ENCODE data around the gene FGGY.
"Not testable (repeated sequence)": the region's sequence is repeated elsewhere in the genome, so short reads cannot be mapped to it uniquely, and the experiment has no call there.

Gene FGGY

GRCh38 chr1:59521456-59521855 lies 224.6 kb downstream of the FGGY start:
- DNase-seq, result no peak

- DNase-seq, result no peak
Measured at GRCh38 chr1:59522925-59523505, 226.1 kb downstream of the FGGY start.

GRCh38 chr1:59523745-59524450 lies 227.0 kb downstream of the FGGY start:
- DNase-seq, result no peak

- DNase-seq, result no peak
Measured at GRCh38 chr1:59526240-59526639, 229.3 kb downstream of the FGGY start.

- no peak for DNase-seq
Measured at GRCh38 chr1:59528471-59528870, 231.6 kb downstream of the FGGY start.

GRCh38 chr1:59528900-59529299 lies 232.0 kb downstream of the FGGY start:
- no peak for DNase-seq

- no peak for DNase-seq
Measured at GRCh38 chr1:59530119-59530518, 233.2 kb downstream of the FGGY start.

GRCh38 chr1:59532102-59532501 lies 235.2 kb downstream of the FGGY start:
- no peak for DNase-seq

- not testable (repeated sequence) for DNase-seq
Measured at GRCh38 chr1:59538476-59538875, 241.6 kb downstream of the FGGY start.

GRCh38 chr1:59539961-59540681 lies 243.2 kb downstream of the FGGY start:
- no peak for DNase-seq

- DNase-seq, result no peak
Measured at GRCh38 chr1:59541161-59541560, 244.3 kb downstream of the FGGY start.

- DNase-seq, result no peak
Measured at GRCh38 chr1:59541891-59542290, 245.0 kb downstream of the FGGY start.

GRCh38 chr1:59543211-59543668 lies 246.3 kb downstream of the FGGY start:
- no peak for DNase-seq

- no peak for DNase-seq
Measured at GRCh38 chr1:59544615-59545293, 247.9 kb downstream of the FGGY start.

GRCh38 chr1:59545830-59546229 lies 248.9 kb downstream of the FGGY start:
- no peak for DNase-seq

- no peak for DNase-seq
Measured at GRCh38 chr1:59549066-59549837, 252.4 kb downstream of the FGGY start.

- DNase-seq, result no peak
Measured at GRCh38 chr1:59549903-59550302, 253.0 kb downstream of the FGGY start.

- DNase-seq, result no peak
Measured at GRCh38 chr1:59552007-59552406, 255.1 kb downstream of the FGGY start.

GRCh38 chr1:59553371-59553770 lies 256.5 kb downstream of the FGGY start:
- no peak for DNase-seq

- DNase-seq, result no peak
Measured at GRCh38 chr1:59554011-59554663, 257.2 kb downstream of the FGGY start.

GRCh38 chr1:59554752-59555151 lies 257.9 kb downstream of the FGGY start:
- no peak for DNase-seq

GRCh38 chr1:59556398-59556797 lies 259.5 kb downstream of the FGGY start:
- DNase-seq, result no peak

All from T-helper 9 cell (primary cell).